Transverse colon (tissue), 4 donors: ENCODE data around the gene FAM187B.

Source experiments
- CTCF ChIP-seq, 5 experiments: fragments of 200-600 bp in 3 of 5; fragments of 450-650 bp in 2 of 5; sonication (generic) in 3 of 5; IDR thresholded peaks; 1 replicate in 2 of 5; 2 replicates in 3 of 5; pipeline ENCODE4 v1.5.1; 2016 to 2017; ENCODE audit warnings: antibody characterized with exemption in 5 of 5, inconsistent platforms in 3 of 5, mild to moderate bottlenecking in 2 of 5, moderate library complexity in 1 of 5
- POLR2AphosphoS5 ChIP-seq, 3 donors: sonication (generic); formaldehyde crosslinking; IDR thresholded peaks; one replicate each; pipeline ENCODE4 v1.6.1; 2016; ENCODE audit warnings: antibody characterized with exemption in 3 of 3

GRCh38 chr19:35176181-35176570, 52.4 kb downstream of the FAM187B start:
- TF ChIP-seq POLR2AphosphoS5 (IDR thresholded peaks at IDR 0.05) (no peak), CTCF (IDR thresholded peaks at IDR 0.05) (no peak)
